ENCODE measurements around the gene AGBL5. TPM values are rescaled to one million over a fixed set of nuclear protein-coding genes. Genes with fewer than 3 reads are reported as not detected.
A peak's percentile ranks its signal among the peaks of the same experiment; 100 is the strongest.

Gene AGBL5
- total and polyA plus RNA-seq, 2 of the 13 experiments (the other 11 are each of a cell fraction or from before 2014, with no cell fraction given) = 55.9 to 73.3 TPM

DNA sequence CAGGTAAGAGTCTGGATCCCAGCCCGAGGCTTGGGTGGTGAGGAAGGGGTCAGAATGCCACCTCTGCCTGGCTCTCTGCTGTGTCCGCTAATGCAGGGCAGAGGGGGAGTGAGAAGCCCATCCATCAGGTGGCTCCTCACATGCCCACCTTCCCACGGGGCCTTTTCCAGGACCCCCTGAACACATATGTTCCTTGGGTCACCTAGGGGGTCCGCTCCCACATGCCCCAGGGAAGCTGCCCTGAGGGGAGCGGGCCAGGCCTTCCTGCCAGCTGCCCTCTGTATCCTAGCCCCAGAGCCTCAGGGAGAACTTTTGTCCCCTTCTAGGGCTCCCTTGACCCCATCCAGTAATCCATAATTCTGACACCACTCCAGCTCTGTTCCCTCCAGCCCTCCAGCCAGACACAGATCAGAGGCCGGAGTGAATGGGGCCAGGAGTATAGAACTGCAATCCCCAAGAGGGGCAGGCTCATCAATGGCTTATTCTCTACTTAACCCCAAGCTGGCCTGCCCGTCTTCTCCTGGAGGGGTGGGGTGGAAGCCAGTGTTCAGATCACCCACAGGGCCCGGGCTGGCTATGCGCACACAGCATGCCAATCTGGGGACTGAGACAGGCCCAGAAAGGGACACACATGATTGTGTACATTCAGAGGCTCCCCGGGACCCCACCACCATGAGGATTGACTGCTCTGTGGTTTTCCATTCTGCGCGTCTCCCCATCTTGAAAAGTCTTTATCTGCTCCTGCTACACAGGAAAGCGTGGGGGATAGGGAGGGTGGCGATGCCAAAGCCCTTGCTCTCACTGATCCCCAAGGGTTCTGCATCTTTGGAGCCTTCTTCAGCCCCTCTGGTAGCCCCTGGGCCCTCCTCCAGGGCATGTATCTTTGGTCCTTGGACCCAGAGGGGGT is 28.0 kb downstream of the AGBL5 start (continued):
- TF ChIP-seq PHF8 (CRISPR knock-in tag; IDR thresholded peaks at IDR 0.05) (0 out of 2 replicates have a peak, but pooled peaks have one; percentile 10), AGO1 (IDR thresholded peaks at IDR 0.05; ENCODE audit: low read depth, low read length, poor library complexity, severe bottlenecking) (no peak), ZNF431 (CRISPR knock-in tag; IDR thresholded peaks at IDR 0.05; ENCODE audit: borderline replicate concordance, low read depth) (no peak), NCOA2 (CRISPR knock-in tag; IDR thresholded peaks at IDR 0.05) (no peak), XBP1 (CRISPR knock-in tag; IDR thresholded peaks at IDR 0.05) (no peak), ESRRA (CRISPR knock-in tag; IDR thresholded peaks at IDR 0.05; ENCODE audit: low read depth) (no peak), ZNF318 (CRISPR knock-in tag; IDR thresholded peaks at IDR 0.05) (no peak), ZC3H13 (CRISPR knock-in tag; IDR thresholded peaks at IDR 0.05) (no peak), ZBTB4 (CRISPR knock-in tag; IDR thresholded peaks at IDR 0.05; ENCODE audit: borderline replicate concordance) (no peak), MTERF4 (CRISPR knock-in tag; IDR thresholded peaks at IDR 0.05) (0 out of 2 replicates have a peak, but pooled peaks have one; percentile 58)
- TF ChIP-seq, protein P1, sequence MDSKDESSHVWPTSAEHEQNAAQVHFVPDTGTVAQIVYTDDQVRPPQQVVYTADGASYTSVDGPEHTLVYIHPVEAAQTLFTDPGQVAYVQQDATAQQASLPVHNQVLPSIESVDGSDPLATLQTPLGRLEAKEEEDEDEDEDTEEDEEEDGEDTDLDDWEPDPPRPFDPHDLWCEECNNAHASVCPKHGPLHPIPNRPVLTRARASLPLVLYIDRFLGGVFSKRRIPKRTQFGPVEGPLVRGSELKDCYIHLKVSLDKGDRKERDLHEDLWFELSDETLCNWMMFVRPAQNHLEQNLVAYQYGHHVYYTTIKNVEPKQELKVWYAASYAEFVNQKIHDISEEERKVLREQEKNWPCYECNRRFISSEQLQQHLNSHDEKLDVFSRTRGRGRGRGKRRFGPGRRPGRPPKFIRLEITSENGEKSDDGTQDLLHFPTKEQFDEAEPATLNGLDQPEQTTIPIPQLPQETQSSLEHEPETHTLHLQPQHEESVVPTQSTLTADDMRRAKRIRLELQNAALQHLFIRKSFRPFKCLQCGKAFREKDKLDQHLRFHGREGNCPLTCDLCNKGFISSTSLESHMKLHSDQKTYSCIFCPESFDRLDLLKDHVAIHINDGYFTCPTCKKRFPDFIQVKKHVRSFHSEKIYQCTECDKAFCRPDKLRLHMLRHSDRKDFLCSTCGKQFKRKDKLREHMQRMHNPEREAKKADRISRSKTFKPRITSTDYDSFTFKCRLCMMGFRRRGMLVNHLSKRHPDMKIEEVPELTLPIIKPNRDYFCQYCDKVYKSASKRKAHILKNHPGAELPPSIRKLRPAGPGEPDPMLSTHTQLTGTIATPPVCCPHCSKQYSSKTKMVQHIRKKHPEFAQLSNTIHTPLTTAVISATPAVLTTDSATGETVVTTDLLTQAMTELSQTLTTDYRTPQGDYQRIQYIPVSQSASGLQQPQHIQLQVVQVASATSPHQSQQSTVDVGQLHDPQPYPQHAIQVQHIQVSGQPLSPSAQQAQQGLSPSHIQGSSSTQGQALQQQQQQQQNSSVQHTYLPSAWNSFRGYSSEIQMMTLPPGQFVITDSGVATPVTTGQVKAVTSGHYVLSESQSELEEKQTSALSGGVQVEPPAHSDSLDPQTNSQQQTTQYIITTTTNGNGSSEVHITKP (CRISPR knock-in tag; IDR thresholded peaks at IDR 0.05; ENCODE audit: low read depth) = no peak

All from HepG2 (cell line).